SU-DHL-6 (cell line): Measurements from ENCODE around the gene HAT1.

Experiments
- H2AFZ ChIP-seq: fragments of 200-600 bp; sonication (generic); 2 replicates; pipeline ENCODE4 v1.6.1; 2014; ENCODE audit warnings: low read depth, mild to moderate bottlenecking, moderate library complexity, mixed read lengths, antibody characterized with exemption, low read length; ENCODE audit not compliant: severe bottlenecking
- H3F3A ChIP-seq: fragments of 200-600 bp; shearing (Covaris generic); 2 replicates; pipeline ENCODE4 v1.6.0; 2016; ENCODE audit warnings: antibody characterized with exemption, mild to moderate bottlenecking; ENCODE audit not compliant: insufficient read depth
- H3K27ac ChIP-seq: fragments of 200-600 bp; sonication (generic); 2 replicates; pipeline ENCODE4 v1.5.1; 2016; ENCODE audit warnings: low read depth, mild to moderate bottlenecking, low read length, moderate library complexity, mixed read lengths
- H3K27me3 ChIP-seq: fragments of 200-600 bp; sonication (generic), shearing (Covaris generic); 2 replicates; pipeline ENCODE4 v1.6.0; 2014; ENCODE audit warnings: mild to moderate bottlenecking, low read length
- H3K36me3 ChIP-seq: fragments of 200-600 bp; sonication (generic); 2 replicates; pipeline ENCODE4 v1.6.1; 2014; ENCODE audit warnings: mild to moderate bottlenecking, low read length, mixed read lengths
- H3K4me2 ChIP-seq: fragments of 300-600, 200-600 bp; shearing (Covaris generic), sonication (generic); 2 replicates; pipeline ENCODE4 v1.6.0; 2014; ENCODE audit warnings: low read length, low read depth, mild to moderate bottlenecking; ENCODE audit not compliant: poor library complexity, severe bottlenecking
- H3K4me3 ChIP-seq: fragments of 200-600 bp; sonication (generic); 2 replicates; pipeline ENCODE4 v1.5.1; 2014; ENCODE audit warnings: antibody characterized with exemption, low read length, mild to moderate bottlenecking, mixed read lengths; ENCODE audit not compliant: insufficient read depth, poor library complexity, severe bottlenecking
- H3K79me2 ChIP-seq: fragments of 200-600 bp; sonication (generic); 2 replicates; pipeline ENCODE4 v1.6.1; 2014; ENCODE audit warnings: mild to moderate bottlenecking, low read length, moderate library complexity; ENCODE audit not compliant: insufficient read depth
- H3K9ac ChIP-seq: fragments of 200-600 bp; sonication (generic); 2 replicates; pipeline ENCODE4 v1.7.0; 2014; ENCODE audit warnings: mild to moderate bottlenecking, low read length
- H3K9me2 ChIP-seq: fragments of 200-600 bp; sonication (generic); replicated peaks from 2 replicates; pipeline ENCODE4 v1.6.1; 2014; ENCODE audit warnings: low read length; ENCODE audit not compliant: insufficient read depth
- H3K9me3 ChIP-seq: fragments of 200-600 bp; sonication (generic); 2 replicates; pipeline ENCODE4 v1.6.1; 2014; ENCODE audit warnings: low read length, mixed read lengths; ENCODE audit not compliant: insufficient read depth
- H4K20me1 ChIP-seq: fragments of 200-600 bp; sonication (generic); 2 replicates; pipeline ENCODE4 v1.6.1; 2014; ENCODE audit warnings: low read depth, mild to moderate bottlenecking, antibody characterized with exemption, low read length, moderate library complexity, mixed read lengths
- EZH2phosphoT487 ChIP-seq: fragments of 200-600 bp; sonication (generic), shearing (Covaris generic); conservative IDR thresholded peaks from 2 replicates; pipeline ENCODE4 v1.6.1; 2018; ENCODE audit warnings: mild to moderate bottlenecking, antibody characterized with exemption, low read length, moderate library complexity, mixed read lengths
- TF ChIP-seq, protein P1 (sequence below): fragments of 200-600 bp; sonication (generic); IDR thresholded peaks from one replicate; pipeline ENCODE4 v1.5.1; 2017; ENCODE audit warnings: antibody characterized with exemption, mild to moderate bottlenecking, low read length, moderate library complexity; ENCODE audit not compliant: insufficient read depth, poor library complexity, severe bottlenecking

HAT1 gene

DNA sequence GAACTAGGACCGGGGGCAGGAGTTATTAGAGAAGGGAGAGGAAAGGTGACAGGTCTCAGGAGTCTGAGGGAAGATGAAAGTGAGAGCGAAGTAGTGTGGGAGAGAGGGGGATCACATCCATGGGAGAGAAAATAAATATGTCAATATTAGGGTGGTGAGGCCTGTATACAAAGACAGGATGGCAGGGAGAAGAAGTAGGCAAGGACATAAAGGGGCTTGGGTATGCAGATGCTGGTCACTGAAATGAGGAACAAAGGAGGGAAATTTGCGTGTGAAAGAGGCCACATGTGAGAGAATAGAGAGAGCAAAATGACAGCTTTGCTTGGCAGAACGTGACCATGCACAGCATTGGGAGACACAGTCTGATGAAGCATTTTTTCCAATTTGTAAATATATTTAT is 91.1 kb downstream of the HAT1 start:
- Histone ChIP-seq H3K27ac (no peak overlapping the region), H3K4me3 (no peak overlapping the region), H4K20me1 (no peaks in the 10 kb centered on the region), H2AFZ (no peak overlapping the region), H3K9me2 (no peaks in the 10 kb centered on the region), H3K79me2 (no peaks in the 10 kb centered on the region), H3K36me3 (no peaks in the 10 kb centered on the region), H3K27me3 (no peaks in the 10 kb centered on the region), H3K4me2 (no peak overlapping the region), H3F3A (no peaks in the 10 kb centered on the region), H3K9me3 (no peaks in the 10 kb centered on the region), H3K9ac (no peak overlapping the region)
- TF ChIP-seq, protein P1, sequence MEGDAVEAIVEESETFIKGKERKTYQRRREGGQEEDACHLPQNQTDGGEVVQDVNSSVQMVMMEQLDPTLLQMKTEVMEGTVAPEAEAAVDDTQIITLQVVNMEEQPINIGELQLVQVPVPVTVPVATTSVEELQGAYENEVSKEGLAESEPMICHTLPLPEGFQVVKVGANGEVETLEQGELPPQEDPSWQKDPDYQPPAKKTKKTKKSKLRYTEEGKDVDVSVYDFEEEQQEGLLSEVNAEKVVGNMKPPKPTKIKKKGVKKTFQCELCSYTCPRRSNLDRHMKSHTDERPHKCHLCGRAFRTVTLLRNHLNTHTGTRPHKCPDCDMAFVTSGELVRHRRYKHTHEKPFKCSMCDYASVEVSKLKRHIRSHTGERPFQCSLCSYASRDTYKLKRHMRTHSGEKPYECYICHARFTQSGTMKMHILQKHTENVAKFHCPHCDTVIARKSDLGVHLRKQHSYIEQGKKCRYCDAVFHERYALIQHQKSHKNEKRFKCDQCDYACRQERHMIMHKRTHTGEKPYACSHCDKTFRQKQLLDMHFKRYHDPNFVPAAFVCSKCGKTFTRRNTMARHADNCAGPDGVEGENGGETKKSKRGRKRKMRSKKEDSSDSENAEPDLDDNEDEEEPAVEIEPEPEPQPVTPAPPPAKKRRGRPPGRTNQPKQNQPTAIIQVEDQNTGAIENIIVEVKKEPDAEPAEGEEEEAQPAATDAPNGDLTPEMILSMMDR = no peak
- TF ChIP-seq EZH2phosphoT487 = no peak

DNA sequence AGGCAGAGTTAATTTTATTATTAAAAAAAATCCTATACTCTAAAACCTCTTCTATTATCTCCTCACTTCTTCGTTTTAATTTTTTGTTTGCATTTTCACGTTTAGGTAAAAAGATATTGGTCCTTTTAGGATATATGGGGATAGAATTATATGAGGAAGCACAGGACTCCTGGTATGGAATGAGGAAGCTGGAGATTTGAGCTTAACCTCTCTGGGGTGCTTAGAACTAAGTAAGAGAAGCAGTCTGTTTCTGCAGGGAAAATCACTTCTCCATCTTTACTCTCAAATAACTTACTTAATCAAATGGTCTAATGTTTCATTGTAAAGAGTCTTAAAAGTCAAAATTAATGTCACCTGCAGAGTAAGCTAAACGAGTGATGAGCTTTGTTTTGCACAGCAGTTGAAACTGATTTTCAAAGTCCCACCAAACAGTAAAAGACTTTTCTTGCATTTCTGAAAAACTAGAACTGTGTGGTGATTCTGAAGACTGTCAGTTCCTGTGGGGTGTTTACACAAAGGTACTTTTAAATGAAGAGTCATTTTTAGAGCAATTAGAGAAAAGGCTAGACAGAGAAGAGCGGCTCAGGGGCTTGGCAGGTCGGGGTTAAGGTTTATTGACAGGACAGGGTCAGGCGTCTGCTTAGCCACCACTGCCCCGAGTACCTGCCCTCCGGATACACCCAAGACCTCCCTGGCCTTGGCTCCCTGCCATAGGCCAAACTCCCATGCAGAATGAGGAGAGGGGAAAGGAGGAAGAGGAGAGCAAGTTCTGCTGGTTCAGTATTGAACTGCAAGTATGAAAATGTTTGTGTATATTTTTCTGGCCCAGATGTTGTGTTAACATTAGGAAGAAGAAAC is 99.0 kb downstream of the HAT1 start:
- Histone ChIP-seq H3F3A (no peaks in the 10 kb centered on the region), H3K79me2 (no peaks in the 10 kb centered on the region), H4K20me1 (no peaks in the 10 kb centered on the region), H3K36me3 (no peaks in the 10 kb centered on the region), H3K4me3 (no peak overlapping the region), H3K27me3 (no peaks in the 10 kb centered on the region), H3K9ac (no peak overlapping the region), H3K9me3 (no peaks in the 10 kb centered on the region), H3K9me2 (no peaks in the 10 kb centered on the region), H3K27ac (no peak overlapping the region), H2AFZ (no peak overlapping the region), H3K4me2 (no peak overlapping the region)
- TF ChIP-seq, protein P1 = no peak
- TF ChIP-seq EZH2phosphoT487 = no peak

DNA sequence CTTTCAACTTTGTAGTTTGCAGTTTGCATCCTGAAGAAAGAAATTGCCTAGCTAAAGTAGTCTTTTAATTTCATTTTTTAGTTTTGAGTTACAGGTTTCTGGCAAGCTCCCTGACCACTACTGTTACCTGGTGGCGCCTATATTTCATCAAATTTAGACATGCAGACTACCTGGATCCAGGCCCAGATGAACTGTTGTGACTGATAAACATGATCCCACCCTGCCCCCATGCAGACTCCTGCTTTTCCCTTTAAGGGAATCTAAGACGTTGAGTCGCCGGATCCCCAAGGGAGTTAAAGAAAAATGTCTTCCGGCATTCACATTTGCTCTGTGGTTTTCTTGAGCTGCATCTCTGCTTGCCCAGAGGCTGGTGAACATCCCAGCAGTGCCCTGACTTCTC is 99.7 kb downstream of the HAT1 start:
- no peak overlapping the region for H3K27ac ChIP-seq
- H2AFZ ChIP-seq = no peak overlapping the region
- H3K9ac ChIP-seq = no peak overlapping the region

More for the DNA sequence above, 99.7 kb downstream of the HAT1 start:
- H3K9me3 ChIP-seq = no peaks in the 10 kb centered on the region
- no peak overlapping the region for H3K4me2 ChIP-seq
- H3K9me2 ChIP-seq = no peaks in the 10 kb centered on the region
- no peaks in the 10 kb centered on the region for H3K79me2 ChIP-seq
- no peaks in the 10 kb centered on the region for H3F3A ChIP-seq
- H3K36me3 ChIP-seq = no peaks in the 10 kb centered on the region
- TF ChIP-seq, protein P1 = no peak
- no peak for TF ChIP-seq EZH2phosphoT487
- no peaks in the 10 kb centered on the region for H3K27me3 ChIP-seq
- H3K4me3 ChIP-seq = no peak overlapping the region
- H4K20me1 ChIP-seq = no peaks in the 10 kb centered on the region
